Body of pancreas (tissue), 4 donors: ENCODE data around the gene LRRC8A.

ENCODE experiments used
- CTCF ChIP-seq, 7 experiments: fragments of 450-650 bp in 4 of 7; fragments of 200-600 bp in 3 of 7; sonication (generic) in 3 of 7; IDR thresholded peaks; one replicate each; pipeline ENCODE4 v1.5.1; 2016 to 2019; ENCODE audit warnings: antibody characterized with exemption in 7 of 7
- POLR2A ChIP-seq, 3 donors: fragments of 450-650 bp; IDR thresholded peaks; one replicate each; pipeline ENCODE4 v1.6.1; 2016; ENCODE audit warnings: antibody characterized with exemption in 3 of 3, mild to moderate bottlenecking in 2 of 3

GRCh38 chr9:128833696-128834095 lies 48.2 kb upstream of the LRRC8A start:
- no peak for TF ChIP-seq CTCF (IDR thresholded peaks at IDR 0.05)
- no peak for TF ChIP-seq POLR2A (IDR thresholded peaks at IDR 0.05)
